Stimulated activated CD8-positive, alpha-beta memory T cell treated with anti-CD3 and anti-CD28 coated beads, Interleukin-4, amount 100 ng/mL, for 48 hours (primary cell): ENCODE data around the gene IL36G.

Experiments
- DNase-seq: peaks from one replicate; pipeline ENCODE4 v3.0.0-alpha.2; 2020

The IL36G gene

DNA sequence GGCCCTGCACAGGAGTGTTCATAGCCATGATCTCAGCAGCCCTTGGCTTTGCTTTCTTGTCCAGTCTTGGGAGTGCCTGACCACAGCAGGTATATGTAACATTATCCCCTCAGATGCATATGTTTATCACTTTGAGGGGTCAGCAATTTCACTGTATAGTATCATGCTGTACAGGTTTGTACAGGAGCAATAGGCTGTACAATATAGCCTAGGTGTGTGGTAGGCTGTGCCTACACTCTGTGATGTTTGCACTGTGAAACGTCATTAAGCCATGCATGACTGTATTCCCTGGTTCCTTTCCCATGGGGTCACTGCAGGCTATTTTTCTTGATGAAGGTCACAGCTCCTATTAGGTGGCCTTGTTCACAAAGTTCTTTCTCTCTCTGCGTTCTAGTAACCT, 4.7 kb upstream of the IL36G start:
- no peak for DNase-seq

DNA sequence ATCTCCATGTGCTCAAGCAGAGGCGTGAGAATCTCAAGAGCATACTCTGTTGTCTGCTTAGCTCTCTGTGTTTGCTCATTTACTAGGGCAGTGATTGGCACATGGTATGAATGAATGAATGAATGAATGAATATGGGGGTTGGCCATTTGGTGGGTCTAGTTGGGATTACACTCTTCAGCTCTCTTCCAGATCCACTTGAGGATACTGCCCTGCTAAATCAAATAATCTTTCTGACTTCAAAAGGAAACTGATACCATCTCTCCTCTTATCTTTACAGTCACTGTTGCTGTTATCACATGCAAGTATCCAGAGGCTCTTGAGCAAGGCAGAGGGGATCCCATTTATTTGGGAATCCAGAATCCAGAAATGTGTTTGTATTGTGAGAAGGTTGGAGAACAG, 1.9 kb downstream of the IL36G start:
- DNase-seq: no peak

DNA sequence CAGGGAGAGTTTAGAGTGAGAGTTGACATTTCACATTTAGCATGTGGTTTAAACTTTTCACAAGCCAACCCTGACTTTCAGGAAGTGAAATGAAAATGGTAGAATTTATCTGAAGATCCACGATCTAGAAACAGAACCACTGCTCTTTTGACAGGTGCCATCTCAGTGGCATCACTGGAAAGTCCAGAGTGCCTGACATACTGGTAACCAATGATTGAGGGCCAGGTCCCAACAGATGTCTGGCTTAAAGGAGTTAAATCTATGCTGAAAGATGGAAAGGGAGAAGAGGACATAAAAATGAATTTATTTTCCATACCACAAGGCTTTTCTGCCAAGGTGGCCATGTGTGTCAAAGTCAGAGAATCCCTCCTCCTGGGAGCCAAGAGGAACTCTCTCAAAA, 2.7 kb downstream of the IL36G start:
- DNase-seq: no peak

DNA sequence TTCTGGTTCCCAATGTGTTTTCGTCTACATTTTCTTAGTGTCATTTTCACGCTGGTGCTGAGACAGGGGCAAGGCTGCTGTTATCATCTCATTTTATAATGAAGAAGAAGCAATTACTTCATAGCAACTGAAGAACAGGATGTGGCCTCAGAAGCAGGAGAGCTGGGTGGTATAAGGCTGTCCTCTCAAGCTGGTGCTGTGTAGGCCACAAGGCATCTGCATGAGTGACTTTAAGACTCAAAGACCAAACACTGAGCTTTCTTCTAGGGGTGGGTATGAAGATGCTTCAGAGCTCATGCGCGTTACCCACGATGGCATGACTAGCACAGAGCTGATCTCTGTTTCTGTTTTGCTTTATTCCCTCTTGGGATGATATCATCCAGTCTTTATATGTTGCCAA, 7.3 kb downstream of the IL36G start:
- no peak for DNase-seq

DNA sequence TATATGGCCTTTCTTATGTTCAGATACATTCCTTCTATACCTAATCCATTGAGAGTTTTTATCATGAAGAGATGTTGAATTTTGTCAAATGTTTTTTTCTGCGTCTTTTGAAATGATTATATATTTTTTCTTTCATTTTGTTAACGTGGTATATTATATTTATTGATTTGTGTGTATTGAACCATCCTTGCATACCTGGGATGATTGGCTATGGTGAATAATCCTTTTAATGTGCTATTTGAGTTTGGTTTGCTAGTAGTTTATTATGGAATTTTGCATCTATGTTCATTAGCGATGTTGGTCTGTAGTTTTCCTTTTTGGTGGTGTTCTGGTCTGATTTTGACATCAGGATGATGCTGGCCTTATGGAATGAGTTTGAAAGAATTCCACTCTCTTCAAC, 11.8 kb downstream of the IL36G start:
- DNase-seq: no peak

DNA sequence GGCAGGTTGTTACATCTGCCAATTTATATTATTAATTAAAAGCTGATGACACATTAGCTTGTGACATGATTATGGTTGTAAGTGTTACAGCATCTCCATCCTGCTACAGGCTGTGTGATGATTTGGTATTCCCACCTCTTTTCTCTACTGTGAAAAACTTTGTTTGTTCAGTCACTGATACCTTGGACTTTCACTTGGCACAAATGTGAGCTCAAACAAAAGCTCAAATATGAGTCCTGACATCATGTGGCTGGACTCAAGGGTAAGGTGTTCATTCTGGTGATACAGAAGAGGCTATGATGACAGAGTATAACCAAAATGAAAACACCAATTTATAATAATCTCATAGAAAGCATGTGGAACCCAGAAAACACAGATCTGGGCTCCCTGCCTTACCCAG, 16.0 kb downstream of the IL36G start:
- DNase-seq: no peak

DNA sequence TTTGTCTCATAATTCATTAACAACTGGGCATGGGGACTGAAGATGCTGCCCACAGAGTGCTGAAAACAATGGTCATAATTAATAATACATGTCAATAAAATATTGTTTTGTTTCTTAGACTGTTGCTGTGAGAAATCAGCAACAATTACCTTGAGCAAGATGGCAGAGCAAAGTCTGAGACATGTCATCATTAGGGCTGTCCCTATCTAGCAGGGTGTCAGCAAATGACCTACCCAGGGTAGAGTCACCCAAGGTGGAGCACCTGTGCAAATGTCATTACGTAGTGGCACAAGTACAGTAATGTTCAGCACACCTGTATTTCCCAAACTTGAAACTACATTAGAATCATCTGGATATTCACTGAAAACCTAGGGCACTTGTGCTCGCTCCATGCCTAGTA, 16.8 kb downstream of the IL36G start:
- DNase-seq: no peak

DNA sequence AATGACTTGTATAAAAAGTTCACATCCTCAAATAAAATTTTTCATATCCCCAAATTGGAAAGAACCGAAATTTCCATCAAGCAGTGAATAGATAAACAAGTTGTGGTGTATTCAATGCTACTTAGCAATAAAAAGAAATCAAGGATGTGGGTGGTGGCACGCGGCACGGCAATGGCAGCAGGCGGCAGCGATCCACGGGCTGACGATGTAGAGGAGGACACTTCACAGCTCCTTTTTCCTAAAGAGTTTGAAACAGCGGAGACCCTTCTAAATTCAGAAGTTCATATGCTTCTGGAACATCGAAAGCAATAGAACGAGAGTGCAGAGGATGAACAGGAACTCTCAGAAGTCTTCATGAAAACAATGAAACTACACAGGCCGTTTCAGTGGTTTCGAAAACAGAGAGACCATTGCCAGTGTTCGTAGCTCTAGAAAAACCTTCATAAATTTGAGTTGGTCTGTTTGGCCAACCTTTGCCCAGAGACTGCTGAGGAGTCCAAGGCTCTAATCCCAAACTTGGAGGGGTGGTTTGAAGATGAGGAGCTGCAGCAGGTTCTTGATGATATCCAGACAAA, 17.6 kb downstream of the IL36G start:
- DNase-seq: no peak

DNA sequence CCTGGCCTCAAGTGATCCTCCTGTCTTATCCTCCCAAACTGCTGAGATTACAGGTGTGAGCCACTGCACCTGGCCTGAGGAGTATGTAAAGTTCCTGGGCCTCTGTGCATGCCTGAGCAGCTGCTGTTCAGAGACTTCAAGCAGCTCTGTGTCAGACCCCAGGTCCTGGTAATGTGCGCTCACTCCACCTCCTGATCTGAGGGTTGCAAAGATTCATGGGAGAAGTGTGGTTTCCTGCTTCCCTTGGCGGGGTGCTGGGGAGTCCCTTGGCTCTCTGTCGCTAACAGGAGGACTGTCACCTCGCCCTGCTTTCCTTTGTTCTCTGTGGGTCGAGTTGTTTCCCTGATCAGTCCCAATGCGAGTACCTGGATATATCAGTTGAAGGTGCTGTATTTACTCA, 18.8 kb downstream of the IL36G start:
- peak; percentile 57 for DNase-seq

DNA sequence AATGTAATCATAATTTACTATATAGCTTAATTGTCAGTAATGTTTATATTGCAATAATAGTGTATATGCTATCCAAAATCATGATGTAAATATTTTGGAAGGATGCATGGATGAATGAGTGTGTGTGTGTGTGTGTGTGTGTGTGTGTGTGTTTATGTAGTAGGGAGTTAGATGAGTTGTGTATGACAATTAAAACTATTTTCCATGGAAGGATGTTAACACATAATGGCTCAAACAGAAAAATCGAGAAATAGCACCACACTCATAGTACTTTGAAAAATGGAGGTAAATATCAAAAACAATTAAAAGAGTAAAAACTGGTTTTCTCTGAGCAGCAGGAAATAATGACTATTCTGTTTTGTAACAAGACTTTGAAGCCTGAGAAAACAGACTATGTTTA, 19.3 kb downstream of the IL36G start:
- DNase-seq: no peak

DNA sequence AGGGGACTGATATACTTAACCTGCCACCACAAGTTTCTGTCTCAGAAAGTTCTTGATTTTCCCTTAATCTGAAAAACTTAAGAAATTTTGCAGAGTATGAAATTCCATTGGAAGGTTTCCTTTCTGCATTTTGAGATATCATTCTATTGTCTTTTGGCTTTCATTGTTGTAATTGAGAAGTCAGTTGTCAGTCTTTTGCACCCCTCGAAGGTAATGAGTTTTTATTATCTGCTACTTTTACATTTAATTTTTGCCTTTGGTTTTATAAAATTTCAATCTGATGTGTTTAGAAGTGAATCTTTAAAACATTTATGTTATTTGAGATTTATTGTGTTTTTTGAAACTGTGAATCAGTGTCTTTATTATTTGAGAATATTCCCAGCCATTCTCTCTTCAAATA, 22.6 kb downstream of the IL36G start:
- no peak for DNase-seq

DNA sequence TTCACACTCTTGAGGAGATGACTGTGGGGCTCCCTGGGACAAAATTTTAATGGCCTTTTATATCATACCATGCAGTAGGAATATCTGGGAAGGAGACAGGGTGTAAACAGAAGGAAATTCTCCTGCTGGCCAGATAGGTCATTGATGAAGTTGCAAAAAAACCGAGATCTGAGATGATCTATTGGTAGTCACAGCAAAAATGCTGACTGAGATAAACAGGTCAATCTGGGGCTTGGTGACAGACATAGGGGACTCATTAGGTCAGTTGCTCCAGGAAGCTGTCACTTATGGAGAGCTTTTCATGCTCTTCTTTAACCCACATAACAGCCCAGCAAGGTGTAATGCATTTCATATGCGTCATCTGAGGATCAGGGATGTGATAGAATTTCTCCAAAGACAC, 24.9 kb downstream of the IL36G start:
- DNase-seq: no peak

DNA sequence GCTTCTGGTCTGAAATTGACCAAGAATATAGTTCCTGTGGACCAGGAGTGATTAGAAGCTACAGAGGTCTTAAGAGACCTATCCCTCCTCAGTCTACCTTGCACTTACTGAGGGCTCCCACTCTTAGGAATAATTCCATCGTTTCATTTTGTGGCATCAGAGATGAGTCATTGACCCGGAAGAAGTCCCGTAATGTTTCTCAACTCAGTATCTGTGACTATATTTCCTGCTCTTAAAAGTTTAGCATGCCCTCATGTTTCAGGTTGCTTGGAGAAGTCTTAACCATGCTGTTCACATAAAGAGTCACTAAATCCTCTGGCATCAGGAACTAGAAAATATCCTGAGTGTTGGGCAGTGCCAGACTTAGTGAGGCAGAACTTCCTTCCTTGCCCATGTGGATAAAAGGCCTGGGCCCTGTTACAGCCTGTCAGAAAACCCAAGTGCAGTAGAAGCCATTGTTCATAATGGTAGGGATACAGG, 27.3 kb downstream of the IL36G start, which contains the start of gene IL36A:
Gene IL36A (plus strand): TSS at position 430 of the 480 bp plus-strand sequence. CDS start 413 bp downstream, outside the sequence.
- DNase-seq: no peak

DNA sequence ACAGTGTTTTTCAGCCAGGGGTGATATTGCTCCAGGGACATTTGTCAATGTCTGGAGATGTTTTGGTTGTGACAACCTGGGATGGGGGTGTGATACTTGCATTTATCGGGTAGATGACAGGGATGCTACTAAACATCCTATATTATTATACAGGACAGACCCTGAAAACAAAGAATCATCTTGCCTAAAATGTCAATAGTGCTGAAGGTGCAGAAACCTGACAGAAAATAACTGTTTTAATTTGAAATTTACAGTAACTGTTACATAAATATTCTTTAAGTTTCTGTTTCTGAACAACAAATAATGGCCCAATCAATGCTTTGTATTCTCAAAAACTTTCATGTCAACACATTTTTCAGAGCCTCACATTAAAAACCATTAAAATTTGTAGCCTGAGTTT, 29.4 kb downstream of the IL36G start:
- no peak for DNase-seq

DNA sequence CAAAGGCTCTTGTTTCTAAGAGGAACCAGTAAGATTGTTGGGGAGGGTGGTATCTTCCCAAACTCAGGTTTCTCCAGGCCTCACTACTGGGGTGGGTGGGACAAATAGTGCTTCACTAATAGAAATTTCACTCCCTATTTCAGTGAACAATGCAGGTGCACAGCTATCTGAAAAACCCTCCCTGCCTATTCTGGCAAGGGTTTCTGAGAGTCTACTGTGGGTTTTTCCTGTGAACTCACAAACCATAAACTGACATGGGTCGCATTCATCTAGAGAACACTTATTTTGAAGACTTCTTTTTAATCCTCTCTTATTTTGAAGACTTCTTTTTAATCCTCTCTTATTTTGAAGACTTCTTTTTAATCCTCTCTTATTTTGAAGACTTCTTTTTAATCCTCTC, 31.8 kb downstream of the IL36G start:
- no peak for DNase-seq

DNA sequence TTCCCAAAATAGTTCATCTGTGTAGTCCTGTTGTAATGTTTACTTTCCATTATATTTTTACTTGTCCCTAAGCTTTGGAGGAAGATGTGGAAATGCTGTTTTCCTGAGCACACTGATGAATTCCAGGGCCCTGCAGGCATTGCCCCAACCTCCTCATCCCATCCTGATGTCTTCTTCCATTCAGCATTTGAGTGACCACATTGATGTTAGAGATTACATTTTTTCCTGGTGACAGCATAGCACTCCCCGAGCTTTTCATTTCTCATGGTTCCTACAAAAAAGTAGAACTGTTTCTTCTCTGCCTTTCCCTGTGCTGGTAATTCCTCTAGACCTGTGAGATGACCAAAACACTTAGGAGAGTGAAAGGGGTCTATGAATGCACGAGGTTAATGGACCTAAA, 32.3 kb downstream of the IL36G start:
- DNase-seq: no peak

DNA sequence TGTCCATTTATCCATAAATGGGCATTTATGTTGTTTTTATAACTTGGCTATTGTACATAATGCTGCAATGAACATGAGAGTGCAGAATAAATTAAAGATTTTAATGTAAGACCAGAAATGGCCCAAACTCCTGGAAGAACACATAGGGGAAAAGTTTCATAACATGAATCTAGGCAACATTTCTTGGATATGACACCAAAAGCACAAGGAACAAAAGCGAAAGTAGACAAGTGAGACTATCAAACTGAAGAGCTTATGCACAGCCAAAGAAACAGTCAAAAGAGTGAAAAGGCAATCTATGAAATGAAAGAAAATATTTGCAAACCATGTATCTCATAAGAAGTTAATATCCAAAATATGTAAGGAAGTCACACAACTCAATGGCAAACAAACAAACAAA, 33.3 kb downstream of the IL36G start:
- no peak for DNase-seq

DNA sequence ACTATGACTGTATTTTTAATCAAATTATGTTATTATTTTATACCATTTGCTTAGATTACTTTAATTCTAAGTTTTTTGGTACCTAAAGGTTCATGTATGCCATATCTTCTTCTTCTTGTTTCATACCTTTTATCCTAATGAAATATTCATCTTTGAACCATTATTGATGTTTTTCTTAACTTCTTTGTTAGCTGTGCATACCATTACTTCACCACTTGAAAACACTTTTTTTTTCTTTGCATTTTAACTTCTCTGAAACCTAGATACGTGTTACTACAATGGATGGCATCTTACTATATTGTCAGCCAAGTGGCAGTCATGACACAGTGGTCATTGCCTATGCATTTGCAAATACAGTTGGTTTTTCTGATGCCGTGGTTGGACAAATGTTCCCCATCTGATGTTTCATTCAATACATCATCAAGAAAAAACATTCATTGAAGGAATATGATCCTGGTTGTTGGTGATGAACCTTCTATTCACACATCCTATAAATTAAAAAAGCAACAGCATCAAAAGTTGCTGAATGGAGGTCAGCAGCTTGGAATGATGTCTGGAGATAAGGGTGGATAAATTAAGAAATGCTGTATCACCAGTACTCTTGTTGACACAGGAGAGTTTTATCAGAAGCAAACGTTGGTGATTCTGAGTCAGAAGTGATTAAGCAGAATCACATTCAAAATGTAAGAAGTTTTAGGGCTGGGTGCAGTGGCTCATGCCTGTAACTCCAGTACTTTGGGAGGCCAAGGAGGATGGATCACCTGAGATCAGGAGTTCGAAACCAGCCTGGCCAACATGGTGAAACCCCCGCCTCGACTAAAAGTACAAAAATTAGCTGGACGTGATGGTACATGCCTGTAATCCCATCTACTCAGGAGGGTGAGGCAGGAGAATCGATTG, 34.9 kb downstream of the IL36G start:
- no peak for DNase-seq

DNA sequence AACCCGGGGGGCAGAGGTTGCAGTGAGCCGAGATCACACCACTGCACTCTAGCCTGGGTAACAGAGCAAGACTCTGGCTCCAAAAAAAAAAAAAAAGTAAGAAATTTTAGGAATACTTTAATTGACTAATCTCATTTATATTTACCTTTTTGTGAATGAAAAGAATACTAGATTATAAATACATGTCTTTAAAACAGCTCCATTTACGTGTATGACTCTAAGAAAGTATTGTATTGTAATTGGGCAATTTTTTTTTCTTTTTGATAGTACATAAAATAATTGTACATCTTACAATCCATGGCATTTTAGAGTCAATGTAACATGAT, 35.5 kb downstream of the IL36G start:
- no peak for DNase-seq

DNA sequence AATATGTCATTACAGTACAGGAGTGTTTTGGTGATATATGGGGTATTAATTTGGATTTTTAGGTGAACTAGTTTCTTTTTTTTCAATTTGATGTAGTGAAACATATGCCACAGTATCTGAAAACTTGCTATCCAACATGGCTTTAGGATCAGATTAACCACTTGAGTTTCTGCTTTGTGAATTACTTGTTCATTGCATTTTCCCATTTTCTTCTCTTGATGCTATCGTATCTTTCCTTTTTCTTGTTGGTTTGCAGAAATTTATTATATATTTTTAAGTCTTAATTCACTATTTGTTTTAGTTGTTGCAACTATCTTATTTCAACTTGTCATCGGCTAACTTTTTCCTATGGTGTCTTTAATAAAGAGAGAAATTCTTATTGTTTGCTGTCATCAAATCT, 36.3 kb downstream of the IL36G start:
- DNase-seq: no peak

DNA sequence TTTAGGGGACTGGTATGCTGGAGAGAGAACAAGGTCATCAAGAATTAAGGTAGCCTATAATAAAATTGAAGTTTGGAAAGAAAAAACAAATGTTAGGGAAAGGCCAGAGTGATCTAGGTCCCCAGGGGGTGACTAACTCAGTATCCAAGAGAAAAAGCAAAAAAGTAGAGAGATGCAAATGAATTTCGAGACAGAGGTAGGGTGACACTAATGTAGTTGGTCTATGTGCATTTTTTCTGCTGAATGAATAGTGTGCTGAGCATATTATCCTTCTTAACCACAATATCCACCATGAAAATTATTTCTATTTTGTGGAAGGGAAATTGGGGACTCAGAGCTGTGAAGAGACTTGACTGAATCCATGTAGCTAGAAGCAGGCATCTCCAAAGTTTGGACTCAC, 37.2 kb downstream of the IL36G start:
- no peak for DNase-seq

DNA sequence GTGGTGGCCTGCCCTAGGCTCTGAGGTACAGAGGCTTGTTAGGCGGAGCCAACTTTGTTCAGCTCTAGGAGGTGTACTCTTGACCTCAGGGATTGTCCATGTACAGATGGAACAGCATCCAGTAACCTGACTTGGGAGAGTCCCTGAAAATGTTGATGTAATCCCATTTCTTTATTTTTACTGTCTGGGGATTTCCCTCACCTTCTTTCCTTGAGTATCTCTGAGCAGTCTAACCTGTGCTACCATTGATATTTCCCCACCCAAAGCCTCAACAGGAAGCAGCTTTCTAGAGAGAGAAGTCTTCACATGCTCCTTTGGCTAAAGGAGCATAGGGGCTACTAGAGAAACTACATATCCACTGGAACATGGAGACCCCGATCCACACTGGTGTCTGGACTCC, 37.8 kb downstream of the IL36G start:
- no peak for DNase-seq

DNA sequence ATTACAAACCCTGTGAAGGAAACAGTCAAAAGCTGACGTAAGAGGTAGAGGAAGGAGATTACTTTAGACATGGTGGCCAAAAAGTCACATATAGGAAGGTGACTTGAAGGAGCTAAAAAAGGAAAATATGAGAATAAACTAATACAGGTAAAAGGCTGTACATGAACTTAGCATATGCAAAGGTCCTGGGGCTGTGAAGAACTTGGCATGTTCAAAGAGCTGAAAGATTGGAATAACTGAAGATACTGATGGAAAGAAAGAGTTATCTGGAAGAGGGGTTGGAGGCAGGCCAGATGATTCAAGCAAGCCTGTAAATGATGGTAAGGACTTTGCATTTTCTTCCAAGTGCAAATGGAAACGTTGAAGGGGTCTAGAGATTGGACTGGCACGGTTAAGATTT, 40.7 kb downstream of the IL36G start:
- DNase-seq: no peak

DNA sequence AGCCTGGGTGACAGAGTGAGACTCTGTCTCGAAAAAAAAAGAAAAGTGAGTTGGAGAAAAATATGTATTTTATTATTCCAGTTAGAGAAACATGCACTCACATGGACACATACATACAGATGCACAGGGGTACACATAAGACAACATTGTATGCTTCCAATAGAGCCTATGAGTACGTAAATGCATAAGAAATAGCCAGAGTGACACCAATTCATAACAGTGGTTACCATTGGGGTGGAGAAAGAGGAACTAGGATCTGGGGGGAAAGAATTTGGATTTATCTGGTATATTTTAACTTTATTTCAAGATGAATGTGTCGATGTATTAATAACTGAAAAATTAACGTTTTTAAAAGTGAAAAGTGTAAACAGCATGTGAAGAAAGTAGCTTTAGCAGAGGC, 43.5 kb downstream of the IL36G start:
- DNase-seq: no peak

DNA sequence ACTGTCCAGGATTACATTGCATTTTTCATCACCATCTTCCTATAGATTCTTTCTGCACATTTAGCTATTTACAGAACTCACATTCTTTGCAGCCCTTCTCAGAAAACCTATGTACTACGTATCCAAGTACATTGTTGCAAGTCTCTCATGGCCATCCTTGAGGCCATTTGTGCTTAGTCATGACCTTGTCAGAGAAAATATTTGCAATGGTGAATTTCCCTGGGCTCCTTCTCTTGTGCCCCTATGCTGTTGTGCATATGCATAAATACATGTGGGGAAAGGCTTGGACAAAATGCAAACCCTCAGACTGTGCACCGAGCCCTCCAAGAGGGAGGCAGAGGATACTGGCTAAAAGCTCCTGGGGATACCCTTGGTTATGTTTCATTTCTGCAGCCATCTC, 47.0 kb downstream of the IL36G start:
- DNase-seq: no peak
